Smooth muscle cell of the brain vasculature (primary cell): ENCODE results near the gene BNIP3.
"Not testable (repeated sequence)": the region's sequence is repeated elsewhere in the genome, so short reads cannot be mapped to it uniquely, and the experiment has no call there.

Source experiments
- DNase-seq: peaks from one replicate; pipeline ENCODE4 v3.0.0-alpha.2; 2012; ENCODE audit warnings: low read depth, low spot score

BNIP3 gene

GRCh38 chr10:131949908-131950307 is 31.8 kb downstream of the BNIP3 start:
- not testable (repeated sequence) for DNase-seq

DNA sequence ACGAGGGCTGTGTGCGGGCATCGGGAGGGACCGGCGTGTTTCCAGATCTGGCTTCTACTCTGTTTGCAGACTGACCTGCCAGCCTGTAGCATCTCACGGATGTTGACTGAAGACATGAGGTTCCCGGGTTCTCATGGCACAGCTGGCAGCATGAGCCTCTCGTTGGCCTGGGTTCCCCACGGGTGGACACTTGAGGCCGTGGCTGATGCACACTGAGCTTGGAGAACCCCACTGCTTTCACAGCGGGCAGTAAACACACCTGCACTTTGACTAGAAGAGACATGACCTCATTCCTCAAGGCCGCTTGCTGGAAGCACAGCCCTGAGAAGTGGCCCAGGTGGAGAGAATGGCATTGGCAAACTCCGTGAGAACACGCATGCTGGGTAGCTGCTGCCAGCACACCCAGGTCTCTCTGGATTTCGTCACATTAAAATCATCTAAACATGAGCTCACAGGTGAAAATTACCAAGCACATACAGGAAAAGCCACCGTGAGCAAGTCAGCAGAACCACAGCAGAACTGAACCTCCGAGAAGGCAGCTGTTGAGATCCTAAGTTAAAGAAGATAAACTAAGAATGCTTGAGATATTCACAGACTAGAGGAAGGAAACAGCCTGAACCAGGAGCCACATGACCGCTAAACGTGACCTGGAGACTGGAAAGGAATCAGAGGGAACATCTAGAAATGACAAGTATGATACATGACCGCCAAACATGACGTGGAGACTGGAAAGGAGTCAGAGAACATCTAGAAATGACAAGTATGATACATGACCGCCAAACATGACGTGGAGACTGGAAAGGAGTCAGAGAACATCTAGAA is 32.5 kb downstream of the BNIP3 start:
- DNase-seq: no peak

DNA sequence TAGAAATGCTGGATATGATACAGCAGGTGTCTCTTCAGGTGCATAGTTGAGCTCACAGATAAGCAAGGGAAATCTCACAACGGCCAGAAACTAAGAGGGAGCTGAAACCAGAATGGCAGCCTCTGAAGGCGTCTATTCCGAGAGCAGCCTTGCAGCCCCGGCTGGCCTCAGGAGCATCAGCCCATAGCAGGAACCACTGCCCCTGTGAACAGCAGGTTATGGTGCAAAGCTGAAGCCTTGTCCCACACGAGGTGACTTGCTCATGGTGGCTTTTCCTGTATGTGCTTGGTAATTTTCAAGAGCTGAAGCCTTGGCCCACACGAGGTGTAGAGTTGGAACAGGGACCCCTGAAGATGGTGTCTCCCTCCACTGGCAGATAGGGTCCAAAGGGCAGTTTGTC is 33.2 kb downstream of the BNIP3 start:
- DNase-seq: no peak

GRCh38 chr10:131947631-131948347 is 33.9 kb downstream of the BNIP3 start:
- no peak for DNase-seq

DNA sequence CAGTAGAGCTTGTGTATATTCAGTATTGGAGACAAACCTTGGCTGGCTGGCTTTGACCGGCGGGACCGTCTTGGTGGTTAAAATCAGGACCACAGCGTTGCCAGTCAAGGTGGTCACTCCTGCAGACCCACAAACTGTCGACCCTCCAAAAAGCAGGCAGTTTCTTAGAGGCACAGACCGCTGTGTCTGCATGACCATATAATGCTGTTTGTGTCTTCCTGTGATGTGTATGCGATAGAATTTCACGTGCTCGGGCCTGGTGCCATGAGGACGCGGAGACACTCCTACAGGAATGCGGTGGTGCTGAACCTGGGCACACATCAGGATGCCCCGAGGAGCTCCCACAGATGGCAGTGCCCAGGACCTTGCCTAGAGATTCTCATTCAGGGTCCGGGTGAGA is 34.8 kb downstream of the BNIP3 start:
- DNase-seq: no peak

DNA sequence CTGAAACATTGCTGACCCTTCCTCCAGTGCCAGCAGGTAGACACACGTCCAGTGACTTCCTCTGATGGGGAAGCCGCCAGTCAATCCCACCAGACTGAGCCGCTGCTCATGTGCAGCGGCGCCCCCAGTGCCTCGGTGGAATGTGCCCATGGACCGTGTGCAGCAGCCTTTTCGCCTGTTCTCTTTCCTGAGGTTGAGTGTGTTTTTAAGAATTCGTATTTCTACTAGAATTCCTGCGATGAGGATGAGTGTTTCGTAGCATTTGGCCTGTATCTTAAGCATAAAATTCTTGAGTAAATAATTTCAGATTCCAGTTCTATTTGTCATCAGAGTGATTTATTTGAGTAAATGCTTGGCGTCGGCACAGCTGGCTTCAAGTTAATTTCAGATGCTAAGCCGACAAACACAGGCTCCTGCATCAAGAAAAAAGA is 35.4 kb downstream of the BNIP3 start:
- no peak for DNase-seq

GRCh38 chr10:131944976-131945695 is 36.6 kb downstream of the BNIP3 start:
- DNase-seq: no peak

- no peak for DNase-seq
These were observed 37.3 kb downstream of the BNIP3 start for GRCh38 chr10:131944412-131944811.

DNA sequence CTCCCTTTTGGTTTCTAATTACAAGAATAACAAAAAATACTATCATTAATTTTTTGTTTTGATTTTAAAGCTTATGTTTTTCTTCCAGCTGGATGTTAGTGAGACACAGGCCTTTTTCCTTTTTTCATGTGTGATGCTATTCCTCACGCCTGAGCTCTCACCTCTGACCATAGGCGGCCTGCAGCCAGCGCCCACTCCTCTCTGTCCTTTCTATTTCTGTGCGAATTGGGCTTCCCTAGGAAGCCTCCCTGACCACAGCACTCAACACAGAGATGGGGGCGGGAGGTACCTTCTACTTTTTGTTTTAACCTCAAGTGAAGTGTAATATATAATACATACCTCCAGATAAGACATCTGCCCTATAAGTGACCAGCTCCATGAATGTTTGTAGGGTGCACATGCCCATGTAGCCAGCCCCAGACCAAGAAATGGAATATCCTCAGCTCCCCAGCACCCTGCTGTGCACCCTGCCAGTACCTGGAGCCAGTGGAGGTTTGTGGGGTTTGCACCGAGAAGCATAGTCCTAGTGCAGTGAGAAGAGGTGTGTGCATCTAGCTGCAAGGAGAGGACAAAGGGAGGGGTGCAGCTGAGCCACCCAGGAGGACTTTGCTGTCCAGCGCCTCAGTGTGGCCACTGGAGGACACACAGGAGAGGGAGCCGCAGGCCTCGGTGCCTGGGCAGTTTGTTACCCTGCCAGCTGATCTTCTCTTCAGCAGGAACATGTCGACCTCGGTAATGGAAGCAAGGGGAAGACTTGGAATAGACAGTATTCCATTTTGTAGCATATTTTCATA is 38.5 kb downstream of the BNIP3 start:
- DNase-seq: no peak

DNA sequence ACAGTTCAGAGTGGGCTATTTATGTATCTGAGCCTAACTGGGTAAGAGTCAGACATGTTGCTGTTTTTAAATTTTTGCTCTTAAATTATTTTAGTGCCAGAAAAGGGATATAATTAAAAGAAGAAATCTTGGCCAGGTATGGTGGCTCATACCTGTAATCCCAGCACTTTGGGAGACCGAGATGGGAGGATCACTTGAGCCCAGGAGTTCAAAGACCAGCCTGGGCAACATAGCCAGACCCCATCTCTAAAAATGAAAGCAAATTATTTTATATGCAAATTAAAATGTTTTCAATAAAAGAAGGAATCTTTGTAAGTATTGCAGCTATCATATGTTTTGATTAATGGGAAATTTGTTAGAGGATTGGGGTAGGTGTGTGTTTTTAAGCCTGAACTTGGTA is 39.3 kb downstream of the BNIP3 start:
- no peak for DNase-seq

- no peak for DNase-seq
These were observed 43.0 kb downstream of the BNIP3 start for GRCh38 chr10:131938681-131939080.

DNA sequence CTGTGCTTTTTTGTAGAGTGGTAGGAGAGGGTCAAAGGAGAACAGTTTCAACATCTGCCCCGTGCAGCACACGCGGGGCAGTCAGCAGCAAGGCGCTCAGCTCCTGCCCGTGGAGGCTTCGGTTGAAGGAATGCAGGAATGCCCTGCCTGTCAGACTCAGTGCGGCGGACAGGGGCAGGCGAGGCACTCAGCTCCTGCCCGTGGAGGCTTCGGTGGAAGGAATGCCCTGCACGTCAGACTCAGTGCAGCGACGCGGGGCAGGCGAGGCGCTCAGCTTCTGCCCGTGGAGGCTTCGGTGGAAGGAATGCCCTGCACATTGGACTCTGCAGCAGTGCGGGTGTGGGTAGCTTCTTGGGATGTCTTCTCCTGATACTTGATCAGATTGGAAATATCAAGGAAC is 43.9 kb downstream of the BNIP3 start:
- DNase-seq: no peak

DNA sequence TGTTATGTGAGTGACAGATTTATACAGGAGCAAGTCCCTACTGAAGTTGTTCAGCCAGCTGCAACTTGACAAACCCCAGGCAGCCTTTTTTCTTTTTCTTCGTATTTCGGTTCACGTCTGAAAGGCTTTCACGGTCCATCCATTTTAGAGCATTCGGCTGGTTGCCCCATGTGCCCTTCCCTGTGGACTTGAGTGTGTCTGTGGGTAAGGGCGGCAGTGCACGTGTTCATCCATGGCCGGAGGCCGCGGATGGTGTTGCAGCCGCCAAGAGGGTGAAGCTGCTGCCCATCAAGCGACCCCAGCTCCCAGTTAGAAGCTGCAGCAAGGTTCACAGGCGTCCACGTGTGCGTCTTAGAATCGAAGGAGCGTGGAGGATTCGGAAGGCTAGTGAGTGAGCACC is 45.0 kb downstream of the BNIP3 start:
- no peak for DNase-seq

DNA sequence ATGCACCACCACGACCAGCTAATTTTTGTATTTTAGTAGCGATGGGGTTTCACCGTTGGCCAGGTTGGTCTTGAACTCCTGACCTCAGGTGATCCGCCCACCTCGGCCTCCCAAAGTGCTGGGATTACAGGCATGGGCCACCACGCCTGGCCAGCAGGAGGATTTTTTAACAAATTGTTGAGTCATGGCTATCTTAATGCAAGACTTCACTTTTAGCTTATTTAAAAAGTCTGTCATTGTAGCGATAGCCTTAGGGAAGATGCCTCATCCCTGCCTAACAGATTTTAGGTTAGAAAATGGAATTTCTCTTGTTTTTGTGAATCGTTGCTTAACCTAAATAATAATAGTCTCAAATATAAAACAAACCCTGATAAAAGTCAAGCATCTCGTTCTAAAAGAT is 45.4 kb downstream of the BNIP3 start:
- DNase-seq: no peak

DNA sequence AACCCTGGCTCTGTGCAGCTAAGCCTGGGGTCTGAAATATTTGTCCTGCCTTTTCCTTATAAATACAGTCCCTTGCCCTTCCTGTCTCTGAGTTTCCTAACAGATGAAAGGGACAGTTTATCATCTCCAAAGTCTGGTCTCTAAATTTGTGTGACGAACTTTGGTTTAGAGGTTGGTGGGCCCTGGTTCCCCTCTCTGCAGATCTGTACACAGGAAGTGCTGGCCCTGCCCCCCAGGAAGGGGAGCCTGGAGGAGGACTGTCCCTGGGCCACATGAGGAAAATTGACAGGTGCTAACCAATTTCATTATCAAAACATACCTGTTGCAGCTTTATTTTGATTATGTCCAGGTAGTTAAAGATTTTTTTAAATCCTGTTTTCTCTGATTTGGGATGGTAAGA is 46.5 kb downstream of the BNIP3 start:
- DNase-seq: no peak

- DNase-seq: no peak
These were observed 47.0 kb downstream of the BNIP3 start for GRCh38 chr10:131934769-131935168.

- no peak for DNase-seq
These were observed 48.0 kb downstream of the BNIP3 start for GRCh38 chr10:131933696-131934086.

GRCh38 chr10:131933016-131933695 is 48.6 kb downstream of the BNIP3 start:
- DNase-seq: no peak

DNA sequence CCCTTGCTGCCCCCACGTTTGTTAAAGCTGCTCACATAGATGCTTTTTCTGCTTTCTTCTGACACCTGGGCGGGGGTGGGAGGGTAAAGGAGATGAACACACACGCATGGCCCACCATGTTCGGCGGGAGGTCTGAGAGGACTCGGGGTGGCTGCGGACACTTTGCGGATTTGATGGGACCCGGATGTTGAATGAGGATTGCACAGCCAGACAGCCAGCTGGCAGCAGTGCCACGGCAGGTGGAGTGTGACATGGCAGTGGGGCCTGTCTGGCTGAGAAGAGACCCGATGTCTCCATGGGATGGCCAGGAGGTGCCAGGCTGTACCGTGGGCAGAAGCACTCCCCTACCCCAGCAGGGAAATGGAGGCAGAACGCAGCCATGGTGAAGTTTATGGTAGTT is 49.7 kb downstream of the BNIP3 start:
- DNase-seq: no peak

GRCh38 chr10:131930586-131931330 is 51.0 kb downstream of the BNIP3 start:
- DNase-seq: no peak
